Measurements from ENCODE around the gene MARK2. TPM values are rescaled to one million over a fixed set of nuclear protein-coding genes. Genes with fewer than 3 reads are reported as not detected.

Gene MARK2
- total RNA-seq, 1 donor from 2014 or later, result 59.1 TPM

GRCh38 chr11:63908631-63909401 lies 69.9 kb downstream of the MARK2 start:
- peaks cover 3% of the 10 kb centered on the region for H3K36me3 Mint-ChIP-seq (ENCODE audit: insufficient read depth)

GRCh38 chr11:63909591-63910506 lies 70.9 kb downstream of the MARK2 start:
- Mint-ChIP-seq H3K4me1 (ENCODE audit: low read depth) (peaks cover 11% of the 10 kb centered on the region), H3K4me3 (ENCODE audit: low read depth) (no peak overlapping the region), H3K27ac (no peak overlapping the region), H3K36me3 (ENCODE audit: insufficient read depth) (peaks cover 2% of the 10 kb centered on the region), H3K9me3 (ENCODE audit: low read depth) (no peaks in the 10 kb centered on the region), H3K27me3 (no peaks in the 10 kb centered on the region)
- TF ChIP-seq CTCF (IDR thresholded peaks at IDR 0.05; ENCODE audit: unreplicated experiment), result no peak
- peak; percentile 54 for DNase-seq (ENCODE audit: low spot score, unreplicated experiment)

More at GRCh38 chr11:63908631-63909401, 69.9 kb downstream of the MARK2 start:
- Mint-ChIP-seq H3K4me3 (ENCODE audit: low read depth) (no peak overlapping the region), H3K27ac (no peak overlapping the region), H3K9me3 (ENCODE audit: low read depth) (no peaks in the 10 kb centered on the region), H3K27me3 (no peaks in the 10 kb centered on the region), H3K4me1 (ENCODE audit: low read depth) (peaks cover 11% of the 10 kb centered on the region)
- no peak for DNase-seq (ENCODE audit: low spot score, unreplicated experiment)
- TF ChIP-seq CTCF (IDR thresholded peaks at IDR 0.05; ENCODE audit: unreplicated experiment), result no peak

DNA sequence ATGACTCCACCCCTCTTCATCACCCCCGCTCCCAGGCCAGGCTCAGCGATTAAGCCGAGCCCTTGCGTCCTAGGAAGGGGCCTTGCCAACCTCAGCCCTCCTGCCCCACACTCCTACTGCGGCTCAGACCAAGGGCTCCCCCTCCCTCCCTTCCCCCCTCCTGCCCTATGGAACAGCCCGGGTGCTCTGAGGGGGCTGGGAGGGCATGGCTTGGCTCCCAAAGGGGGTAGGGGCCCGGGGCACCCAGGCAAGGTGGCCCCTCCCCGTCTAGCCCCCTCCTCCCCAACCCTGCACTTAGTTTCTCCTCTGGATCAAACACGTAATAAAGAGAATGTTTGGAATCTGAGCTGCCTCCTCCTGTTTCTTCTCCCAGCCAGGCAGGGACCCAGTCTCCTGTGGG lies 71.8 kb downstream of the MARK2 start:
- TF ChIP-seq CTCF (IDR thresholded peaks at IDR 0.05; ENCODE audit: unreplicated experiment), result no peak
- DNase-seq (ENCODE audit: low spot score, unreplicated experiment), result no peak

GRCh38 chr11:63911440-63911839 lies 72.5 kb downstream of the MARK2 start:
- H3K27ac Mint-ChIP-seq, result peak overlapping the region; percentile 81
- no peak overlapping the region for H3K4me3 Mint-ChIP-seq (ENCODE audit: low read depth)
- peaks cover 12% of the 10 kb centered on the region for H3K4me1 Mint-ChIP-seq (ENCODE audit: low read depth)

More for the DNA sequence above, 71.8 kb downstream of the MARK2 start:
- peaks cover 12% of the 10 kb centered on the region for H3K4me1 Mint-ChIP-seq (ENCODE audit: low read depth)
- H3K27ac Mint-ChIP-seq, result no peak overlapping the region
- H3K36me3 Mint-ChIP-seq (ENCODE audit: insufficient read depth), result peaks cover 2% of the 10 kb centered on the region
- no peaks in the 10 kb centered on the region for H3K9me3 Mint-ChIP-seq (ENCODE audit: low read depth)
- no peaks in the 10 kb centered on the region for H3K27me3 Mint-ChIP-seq
- H3K4me3 Mint-ChIP-seq (ENCODE audit: low read depth), result no peak overlapping the region

More at GRCh38 chr11:63911440-63911839, 72.5 kb downstream of the MARK2 start:
- Mint-ChIP-seq H3K27me3 (no peaks in the 10 kb centered on the region), H3K36me3 (ENCODE audit: insufficient read depth) (peaks cover 2% of the 10 kb centered on the region), H3K9me3 (ENCODE audit: low read depth) (no peaks in the 10 kb centered on the region)
- TF ChIP-seq CTCF (IDR thresholded peaks at IDR 0.05; ENCODE audit: unreplicated experiment), result no peak
- DNase-seq (ENCODE audit: low spot score, unreplicated experiment), result no peak
